Measurements from ENCODE around the gene MTRR.

DNA sequence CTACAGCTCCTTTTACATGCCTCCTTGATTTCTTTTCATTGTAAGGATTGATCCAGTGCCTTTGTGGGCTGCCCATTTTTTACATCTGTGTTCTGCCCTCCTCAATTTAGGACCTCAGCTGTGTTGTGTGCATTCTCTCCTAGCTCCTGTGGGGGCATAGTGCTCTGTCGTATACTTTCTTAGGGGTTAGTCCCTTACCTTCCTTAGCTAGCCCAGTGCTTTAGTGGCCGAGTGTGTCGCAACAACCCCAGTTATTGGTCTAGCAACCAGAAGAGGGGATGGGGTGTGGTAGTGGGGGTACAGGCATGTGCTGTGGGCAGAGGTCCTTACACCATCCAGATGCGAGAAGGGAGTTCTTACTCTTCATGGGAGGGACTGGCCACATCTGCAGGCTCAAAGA lies 12.1 kb downstream of the MTRR start:
- 0 out of 2 replicates have a peak, but pooled peaks have one; percentile 21 for TF ChIP-seq CTCF (conservative IDR thresholded peaks at IDR 0.05; ENCODE audit: low read length)
- TF ChIP-seq EZH2phosphoT487 (IDR thresholded peaks at IDR 0.05; ENCODE audit: borderline replicate concordance, low read depth, low read length) = no peak
